ENCODE data around the gene LDLRAD4. TPM values are rescaled to one million over a fixed set of nuclear protein-coding genes. Genes with fewer than 3 reads are reported as not detected.

The LDLRAD4 gene
- total RNA-seq, 1 experiment from 2014 or later: 3.6 TPM

DNA sequence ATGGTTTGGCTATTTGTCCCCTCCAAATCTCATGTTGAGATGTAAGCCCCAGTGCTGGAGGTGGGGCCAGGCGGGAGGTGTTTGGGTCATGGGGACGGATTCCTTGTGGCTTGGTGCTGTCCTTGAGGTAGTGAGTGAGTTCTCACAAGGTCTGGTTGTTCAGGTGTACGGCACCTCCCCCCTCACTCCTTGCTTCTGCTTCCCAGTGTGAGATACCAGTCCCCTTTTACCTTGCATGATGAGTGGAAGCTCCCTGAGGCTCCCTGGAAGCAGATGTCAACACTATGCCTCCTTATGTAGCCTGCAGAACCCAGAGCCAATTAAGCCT is 232.6 kb downstream of the LDLRAD4 start:
- H3K9me3 ChIP-seq (ENCODE audit: low read depth, low read length, poor library complexity, severe bottlenecking): no peaks in the 10 kb centered on the region
- TF ChIP-seq, protein P1, sequence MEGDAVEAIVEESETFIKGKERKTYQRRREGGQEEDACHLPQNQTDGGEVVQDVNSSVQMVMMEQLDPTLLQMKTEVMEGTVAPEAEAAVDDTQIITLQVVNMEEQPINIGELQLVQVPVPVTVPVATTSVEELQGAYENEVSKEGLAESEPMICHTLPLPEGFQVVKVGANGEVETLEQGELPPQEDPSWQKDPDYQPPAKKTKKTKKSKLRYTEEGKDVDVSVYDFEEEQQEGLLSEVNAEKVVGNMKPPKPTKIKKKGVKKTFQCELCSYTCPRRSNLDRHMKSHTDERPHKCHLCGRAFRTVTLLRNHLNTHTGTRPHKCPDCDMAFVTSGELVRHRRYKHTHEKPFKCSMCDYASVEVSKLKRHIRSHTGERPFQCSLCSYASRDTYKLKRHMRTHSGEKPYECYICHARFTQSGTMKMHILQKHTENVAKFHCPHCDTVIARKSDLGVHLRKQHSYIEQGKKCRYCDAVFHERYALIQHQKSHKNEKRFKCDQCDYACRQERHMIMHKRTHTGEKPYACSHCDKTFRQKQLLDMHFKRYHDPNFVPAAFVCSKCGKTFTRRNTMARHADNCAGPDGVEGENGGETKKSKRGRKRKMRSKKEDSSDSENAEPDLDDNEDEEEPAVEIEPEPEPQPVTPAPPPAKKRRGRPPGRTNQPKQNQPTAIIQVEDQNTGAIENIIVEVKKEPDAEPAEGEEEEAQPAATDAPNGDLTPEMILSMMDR (conservative IDR thresholded peaks at IDR 0.05; ENCODE audit: low read depth, low read length): no peak
- no peak for TF ChIP-seq EZH2 (IDR thresholded peaks at IDR 0.05; ENCODE audit: borderline replicate concordance, low read depth, low read length, poor library complexity, severe bottlenecking)
- CTCF ChIA-PET: no interaction called here
- no peak overlapping the region for H3K4me3 ChIP-seq (ENCODE audit: low read depth, low read length, poor library complexity, severe bottlenecking)
- peaks cover 32% of the 10 kb centered on the region for H3K4me1 ChIP-seq (ENCODE audit: insufficient read depth, low read length, poor library complexity, severe bottlenecking)
- no peak for DNase-seq (ENCODE audit: low spot score)
- no peaks in the 10 kb centered on the region for H3K27me3 ChIP-seq (replicated peaks; ENCODE audit: insufficient read depth, low read depth, low read length, poor library complexity)
- no peak overlapping the region for H3K27ac ChIP-seq (ENCODE audit: low read depth, low read length, poor library complexity, severe bottlenecking)
- intact Hi-C loops (cut with micrococcal nuclease; ENCODE audit: unreplicated experiment): no loop called here
- POLR2A ChIA-PET (ENCODE audit: low non-redundant PET): no interaction called here
- BruUV-seq (replicated peaks): no TSS peak
- no peaks in the 10 kb centered on the region for H3K36me3 ChIP-seq (ENCODE audit: insufficient read depth, low read length, poor library complexity, severe bottlenecking)

DNA sequence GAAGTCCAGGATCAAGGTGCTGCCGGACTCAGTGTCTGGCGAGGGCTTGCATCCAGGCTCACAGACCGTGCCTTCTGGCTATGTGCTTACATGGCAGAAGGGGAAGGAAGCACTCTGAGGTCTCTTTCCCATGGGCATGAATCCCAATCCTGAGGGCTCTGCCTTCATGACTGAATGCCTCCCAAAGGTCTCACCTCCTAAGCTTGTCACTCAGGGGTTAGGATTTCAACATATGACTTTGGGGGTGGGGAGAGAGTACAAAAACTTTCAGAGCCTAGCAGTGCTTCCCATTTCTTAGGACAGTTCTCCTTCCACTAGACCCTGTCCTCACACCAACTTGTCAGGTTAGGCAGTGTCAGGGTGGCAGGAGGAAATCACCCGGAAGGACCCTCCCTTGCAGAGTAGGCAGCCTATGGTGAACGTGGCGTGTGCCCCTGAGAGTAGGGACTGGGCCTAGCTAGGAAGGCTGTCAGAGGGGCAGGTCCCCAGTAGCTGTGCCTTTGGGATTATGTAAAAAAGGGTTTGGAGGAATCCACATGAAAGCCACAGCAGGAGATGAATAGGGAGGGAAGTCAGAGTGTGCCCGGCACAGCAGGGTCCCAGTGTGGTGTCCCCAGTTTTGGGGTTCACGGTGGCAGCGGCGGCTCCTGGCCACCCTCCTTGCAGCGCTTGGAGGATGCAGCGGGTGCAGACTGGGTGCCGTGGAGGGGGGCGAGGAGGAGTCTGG is 233.3 kb downstream of the LDLRAD4 start:
- H3K36me3 ChIP-seq (ENCODE audit: insufficient read depth, low read length, poor library complexity, severe bottlenecking): no peaks in the 10 kb centered on the region
- H3K9me3 ChIP-seq (ENCODE audit: low read depth, low read length, poor library complexity, severe bottlenecking): no peaks in the 10 kb centered on the region
- ChIA-PET POLR2A (ENCODE audit: low non-redundant PET) (interaction anchor here (0.6 kb wide), 1 partner anchor 56 kb away, joined by 4 read pairs; no protein-coding TSS in a partner anchor), CTCF (no interaction called here)
- H3K27me3 ChIP-seq (replicated peaks; ENCODE audit: insufficient read depth, low read depth, low read length, poor library complexity): no peaks in the 10 kb centered on the region
- peaks cover 25% of the 10 kb centered on the region for H3K4me1 ChIP-seq (ENCODE audit: insufficient read depth, low read length, poor library complexity, severe bottlenecking)
- intact Hi-C loops (cut with micrococcal nuclease; ENCODE audit: unreplicated experiment): no loop called here
- H3K4me3 ChIP-seq (ENCODE audit: low read depth, low read length, poor library complexity, severe bottlenecking): no peak overlapping the region
- BruUV-seq (replicated peaks): no TSS peak
- no peak overlapping the region for H3K27ac ChIP-seq (ENCODE audit: low read depth, low read length, poor library complexity, severe bottlenecking)
- no peak for TF ChIP-seq EZH2 (IDR thresholded peaks at IDR 0.05; ENCODE audit: borderline replicate concordance, low read depth, low read length, poor library complexity, severe bottlenecking)
- TF ChIP-seq, protein P1 (conservative IDR thresholded peaks at IDR 0.05; ENCODE audit: low read depth, low read length): no peak
- DNase-seq (ENCODE audit: low spot score): peak; percentile 37

DNA sequence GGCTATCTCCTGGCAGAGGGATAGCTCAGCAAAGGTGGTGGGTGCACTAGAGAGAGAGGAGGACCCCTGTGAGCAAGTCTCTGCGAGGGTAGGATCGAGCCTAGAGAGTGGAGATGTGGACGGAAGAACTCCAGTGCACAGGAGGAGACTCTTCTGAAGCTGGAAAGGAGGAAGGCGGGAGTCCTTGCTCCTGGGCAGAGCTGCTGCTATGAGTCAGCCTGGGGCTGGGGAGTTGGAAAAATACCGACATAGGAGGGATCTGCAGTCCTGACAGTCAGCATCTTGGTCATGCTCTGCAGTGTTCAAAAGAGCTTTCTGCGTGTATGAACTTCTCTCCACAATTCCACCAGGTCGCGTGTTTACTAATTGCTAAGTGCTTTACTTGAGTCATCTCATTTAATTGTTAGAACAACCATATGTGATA is 233.8 kb downstream of the LDLRAD4 start:
- no peaks in the 10 kb centered on the region for H3K36me3 ChIP-seq (ENCODE audit: insufficient read depth, low read length, poor library complexity, severe bottlenecking)
- ChIA-PET POLR2A (ENCODE audit: low non-redundant PET) (interaction anchor here (0.6 kb wide), 1 partner anchor 57 kb away, joined by 4 read pairs; no protein-coding TSS in a partner anchor), CTCF (no interaction called here)
- no TSS peak for BruUV-seq (replicated peaks)
- DNase-seq (ENCODE audit: low spot score): peak; percentile 39
- TF ChIP-seq, protein P1 (conservative IDR thresholded peaks at IDR 0.05; ENCODE audit: low read depth, low read length): no peak
- TF ChIP-seq EZH2 (IDR thresholded peaks at IDR 0.05; ENCODE audit: borderline replicate concordance, low read depth, low read length, poor library complexity, severe bottlenecking): no peak
- H3K4me3 ChIP-seq (ENCODE audit: low read depth, low read length, poor library complexity, severe bottlenecking): no peak overlapping the region
- H3K27me3 ChIP-seq (replicated peaks; ENCODE audit: insufficient read depth, low read depth, low read length, poor library complexity): no peaks in the 10 kb centered on the region
- H3K4me1 ChIP-seq (ENCODE audit: insufficient read depth, low read length, poor library complexity, severe bottlenecking): peaks cover 22% of the 10 kb centered on the region
- intact Hi-C loops (cut with micrococcal nuclease; ENCODE audit: unreplicated experiment): no loop called here
- no peak overlapping the region for H3K27ac ChIP-seq (ENCODE audit: low read depth, low read length, poor library complexity, severe bottlenecking)
- no peaks in the 10 kb centered on the region for H3K9me3 ChIP-seq (ENCODE audit: low read depth, low read length, poor library complexity, severe bottlenecking)

All from A673 (cell line).